HepG2 (cell line): ENCODE results near the gene FBXO4. TPM values are rescaled to one million over a fixed set of nuclear protein-coding genes. Genes with fewer than 3 reads are reported as not detected.

Experiments
- ARNTL ChIP-seq: sonication (generic); formaldehyde crosslinking; IDR thresholded peaks from 2 replicates; pipeline ENCODE4 v1.4.0; 2020; ENCODE audit warnings: mild to moderate bottlenecking, missing genetic modification reagents
- HDAC2 ChIP-seq: sonication (generic); formaldehyde crosslinking; IDR thresholded peaks from 2 replicates; pipeline ENCODE4 v1.4.0; 2020; ENCODE audit warnings: missing genetic modification reagents
- IKZF5 ChIP-seq: IDR thresholded peaks from 2 replicates; pipeline ENCODE4 v1.6.1; 2018; ENCODE audit warnings: missing genetic modification reagents, mild to moderate bottlenecking, missing compliant biosample characterization
- ISL2 ChIP-seq: sonication (generic); formaldehyde crosslinking; IDR thresholded peaks from 2 replicates; pipeline ENCODE4 v1.5.0; 2020; ENCODE audit warnings: missing genetic modification reagents
- MAFG ChIP-seq: sonication (generic); formaldehyde crosslinking; IDR thresholded peaks from 2 replicates; pipeline ENCODE4 v1.5.1; 2020; ENCODE audit warnings: mild to moderate bottlenecking, missing genetic modification reagents
- MTA1 ChIP-seq: sonication (generic); formaldehyde crosslinking; IDR thresholded peaks from 2 replicates; pipeline ENCODE4 v1.4.0; 2020; ENCODE audit warnings: missing genetic modification reagents, mild to moderate bottlenecking, borderline replicate concordance
- SMAD1 ChIP-seq: sonication (generic); formaldehyde crosslinking; IDR thresholded peaks from 2 replicates; pipeline ENCODE4 v1.4.0; 2020; ENCODE audit warnings: missing genetic modification reagents, low read depth, mild to moderate bottlenecking, borderline replicate concordance
- TMF1 ChIP-seq: sonication (generic); formaldehyde crosslinking; IDR thresholded peaks from 2 replicates; pipeline ENCODE4 v1.8.1; 2022; ENCODE audit warnings: low read depth, missing genetic modification reagents
- ZBTB33 ChIP-seq: sonication (generic); formaldehyde crosslinking; IDR thresholded peaks from 2 replicates; pipeline ENCODE4 v1.4.0; 2020; ENCODE audit warnings: missing genetic modification reagents
- ZFY ChIP-seq: sonication (generic); formaldehyde crosslinking; IDR thresholded peaks from 2 replicates; pipeline ENCODE4 v1.4.0; 2020; ENCODE audit warnings: missing genetic modification reagents
- ZNF17 ChIP-seq: sonication (generic); formaldehyde crosslinking; IDR thresholded peaks from 2 replicates; pipeline ENCODE4 v1.5.0; 2020; ENCODE audit warnings: mild to moderate bottlenecking, missing genetic modification reagents
- ZNF256 ChIP-seq: sonication (generic); formaldehyde crosslinking; conservative IDR thresholded peaks from 2 replicates; pipeline ENCODE4 v1.4.0; 2020; ENCODE audit warnings: missing genetic modification reagents
- ZNF33A ChIP-seq: sonication (generic); formaldehyde crosslinking; IDR thresholded peaks from 2 replicates; pipeline ENCODE4 v1.5.1; 2020; ENCODE audit warnings: missing genetic modification reagents, mild to moderate bottlenecking, moderate library complexity, borderline replicate concordance
- ZNF446 ChIP-seq: sonication (generic); formaldehyde crosslinking; IDR thresholded peaks from 2 replicates; pipeline ENCODE4 v1.5.0; 2020; ENCODE audit warnings: mild to moderate bottlenecking, missing genetic modification reagents
- ZNF672 ChIP-seq: sonication (generic); formaldehyde crosslinking; IDR thresholded peaks from 2 replicates; pipeline ENCODE4 v1.8.1; 2022; ENCODE audit warnings: missing genetic modification reagents
- ZNF75D ChIP-seq: sonication (generic); formaldehyde crosslinking; IDR thresholded peaks from 2 replicates; pipeline ENCODE4 v1.8.1; 2023; ENCODE audit warnings: missing genetic modification reagents, mild to moderate bottlenecking, borderline replicate concordance
- ZSCAN30 ChIP-seq: sonication (generic); formaldehyde crosslinking; IDR thresholded peaks from 2 replicates; pipeline ENCODE4 v1.5.0; 2020; ENCODE audit warnings: mild to moderate bottlenecking, missing genetic modification reagents
- polyA plus RNA-seq, 8 experiments: library from polyadenylated mRNA; depleted of rRNA in 3 of 8; stranded (reverse) in 7 of 8; unstranded in 1 of 8; fragments of >200 nt; fragmentation: Illumina TruSeq in 4 of 8; extraction: Trizol in 4 of 8; gene quantifications; 2 replicates each; pipeline versions ENCODE4 v1.2.1 to v1.2.3, GENCODE V29; 2011 to 2016; ENCODE audit warnings: low read depth in 4 of 8, missing spikeins in 1 of 8, mixed read lengths in 1 of 8; ENCODE audit not compliant: insufficient read depth in 1 of 8
- total RNA-seq, 5 experiments: library from RNA; depleted of rRNA; stranded (reverse); fragments of >200 nt; fragmentation: Illumina TruSeq; extraction: Trizol; gene quantifications; 2 replicates each; pipeline ENCODE4 v1.2.3, GENCODE V29; 2016; ENCODE audit warnings: low read depth in 1 of 5
- TF ChIP-seq, protein P1 (sequence below): IDR thresholded peaks from 2 replicates; pipeline ENCODE4 v1.6.1; 2016; ENCODE audit warnings: mild to moderate bottlenecking, missing biosample characterization, missing genetic modification reagents
- TF ChIP-seq, protein P2 (sequence below): sonication (generic); formaldehyde crosslinking; IDR thresholded peaks from 2 replicates; pipeline ENCODE4 v1.5.0; 2020; ENCODE audit warnings: mild to moderate bottlenecking, missing genetic modification reagents, moderate library complexity
- TF ChIP-seq, protein P3 (sequence below): sonication (generic); formaldehyde crosslinking; IDR thresholded peaks from 2 replicates; pipeline ENCODE4 v1.5.1; 2020; ENCODE audit warnings: mild to moderate bottlenecking, missing genetic modification reagents, moderate library complexity
- TF ChIP-seq, protein P4 (sequence below): sonication (generic); formaldehyde crosslinking; IDR thresholded peaks from 2 replicates; pipeline ENCODE4 v1.9.0; 2022; ENCODE audit warnings: low read depth, missing genetic modification reagents

FBXO4 gene
- total and polyA plus RNA-seq, 2 of the 13 experiments (the other 11 are each of a cell fraction or from before 2014, with no cell fraction given), result 5.2 to 16.4 TPM

DNA sequence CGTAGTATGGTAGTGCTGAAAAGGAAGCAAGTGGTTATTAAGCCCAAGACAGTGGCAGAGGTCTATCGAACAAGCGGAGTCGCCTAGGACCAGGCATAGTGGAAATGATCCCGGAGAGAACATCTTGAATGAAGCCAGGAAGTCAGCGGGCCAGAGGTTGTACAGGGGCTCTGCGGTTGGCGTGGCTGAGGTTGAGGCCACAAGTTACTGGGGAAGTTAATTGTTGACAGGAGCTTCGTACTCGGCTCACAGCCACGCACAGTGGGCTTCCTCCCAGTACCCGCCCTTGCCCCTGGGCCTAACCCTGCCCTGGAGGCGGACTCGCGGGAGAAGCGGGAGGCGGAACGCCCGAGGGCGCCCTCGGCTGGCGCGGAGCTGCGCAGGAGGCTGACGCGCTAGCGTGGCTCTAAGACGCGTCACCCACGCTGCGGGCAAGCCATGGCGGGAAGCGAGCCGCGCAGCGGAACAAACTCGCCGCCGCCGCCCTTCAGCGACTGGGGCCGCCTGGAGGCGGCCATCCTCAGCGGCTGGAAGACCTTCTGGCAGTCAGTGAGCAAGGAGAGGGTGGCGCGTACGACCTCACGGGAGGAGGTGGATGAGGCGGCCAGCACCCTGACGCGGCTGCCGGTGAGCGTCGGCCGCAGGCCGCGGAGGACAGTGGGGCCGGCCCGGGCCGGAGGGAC, at the start of gene FBXO4 (continued):
- TF ChIP-seq, protein P1, sequence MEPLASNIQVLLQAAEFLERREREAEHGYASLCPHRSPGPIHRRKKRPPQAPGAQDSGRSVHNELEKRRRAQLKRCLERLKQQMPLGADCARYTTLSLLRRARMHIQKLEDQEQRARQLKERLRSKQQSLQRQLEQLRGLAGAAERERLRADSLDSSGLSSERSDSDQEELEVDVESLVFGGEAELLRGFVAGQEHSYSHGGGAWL (CRISPR knock-in tag), result peak; percentile 93
- peak; percentile 94 for TF ChIP-seq ZFY (CRISPR knock-in tag)
- peak; percentile 8; the same call in 1 of the 2 replicates for TF ChIP-seq ZNF33A (CRISPR knock-in tag)
- peak; percentile 25; the same call in 1 of the 2 replicates for TF ChIP-seq ZBTB33 (CRISPR knock-in tag)
- no peak for TF ChIP-seq ZNF17 (CRISPR knock-in tag)
- TF ChIP-seq ZNF256, result no peak
- TF ChIP-seq, protein P2, sequence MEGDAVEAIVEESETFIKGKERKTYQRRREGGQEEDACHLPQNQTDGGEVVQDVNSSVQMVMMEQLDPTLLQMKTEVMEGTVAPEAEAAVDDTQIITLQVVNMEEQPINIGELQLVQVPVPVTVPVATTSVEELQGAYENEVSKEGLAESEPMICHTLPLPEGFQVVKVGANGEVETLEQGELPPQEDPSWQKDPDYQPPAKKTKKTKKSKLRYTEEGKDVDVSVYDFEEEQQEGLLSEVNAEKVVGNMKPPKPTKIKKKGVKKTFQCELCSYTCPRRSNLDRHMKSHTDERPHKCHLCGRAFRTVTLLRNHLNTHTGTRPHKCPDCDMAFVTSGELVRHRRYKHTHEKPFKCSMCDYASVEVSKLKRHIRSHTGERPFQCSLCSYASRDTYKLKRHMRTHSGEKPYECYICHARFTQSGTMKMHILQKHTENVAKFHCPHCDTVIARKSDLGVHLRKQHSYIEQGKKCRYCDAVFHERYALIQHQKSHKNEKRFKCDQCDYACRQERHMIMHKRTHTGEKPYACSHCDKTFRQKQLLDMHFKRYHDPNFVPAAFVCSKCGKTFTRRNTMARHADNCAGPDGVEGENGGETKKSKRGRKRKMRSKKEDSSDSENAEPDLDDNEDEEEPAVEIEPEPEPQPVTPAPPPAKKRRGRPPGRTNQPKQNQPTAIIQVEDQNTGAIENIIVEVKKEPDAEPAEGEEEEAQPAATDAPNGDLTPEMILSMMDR (CRISPR knock-in tag), result peak; percentile 93
- peak; percentile 98 for TF ChIP-seq MTA1 (CRISPR knock-in tag)
- TF ChIP-seq, protein P3, sequence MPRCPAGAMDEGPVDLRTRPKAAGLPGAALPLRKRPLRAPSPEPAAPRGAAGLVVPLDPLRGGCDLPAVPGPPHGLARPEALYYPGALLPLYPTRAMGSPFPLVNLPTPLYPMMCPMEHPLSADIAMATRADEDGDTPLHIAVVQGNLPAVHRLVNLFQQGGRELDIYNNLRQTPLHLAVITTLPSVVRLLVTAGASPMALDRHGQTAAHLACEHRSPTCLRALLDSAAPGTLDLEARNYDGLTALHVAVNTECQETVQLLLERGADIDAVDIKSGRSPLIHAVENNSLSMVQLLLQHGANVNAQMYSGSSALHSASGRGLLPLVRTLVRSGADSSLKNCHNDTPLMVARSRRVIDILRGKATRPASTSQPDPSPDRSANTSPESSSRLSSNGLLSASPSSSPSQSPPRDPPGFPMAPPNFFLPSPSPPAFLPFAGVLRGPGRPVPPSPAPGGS (CRISPR knock-in tag), result peak; percentile 81; the same call in 1 of the 2 replicates
- TF ChIP-seq TMF1 (CRISPR knock-in tag), result peak; percentile 71; the same call in 1 of the 2 replicates
- 0 out of 2 replicates have a peak, but pooled peaks have one; percentile 49 for TF ChIP-seq ZNF672 (CRISPR knock-in tag)
- TF ChIP-seq, protein P4, sequence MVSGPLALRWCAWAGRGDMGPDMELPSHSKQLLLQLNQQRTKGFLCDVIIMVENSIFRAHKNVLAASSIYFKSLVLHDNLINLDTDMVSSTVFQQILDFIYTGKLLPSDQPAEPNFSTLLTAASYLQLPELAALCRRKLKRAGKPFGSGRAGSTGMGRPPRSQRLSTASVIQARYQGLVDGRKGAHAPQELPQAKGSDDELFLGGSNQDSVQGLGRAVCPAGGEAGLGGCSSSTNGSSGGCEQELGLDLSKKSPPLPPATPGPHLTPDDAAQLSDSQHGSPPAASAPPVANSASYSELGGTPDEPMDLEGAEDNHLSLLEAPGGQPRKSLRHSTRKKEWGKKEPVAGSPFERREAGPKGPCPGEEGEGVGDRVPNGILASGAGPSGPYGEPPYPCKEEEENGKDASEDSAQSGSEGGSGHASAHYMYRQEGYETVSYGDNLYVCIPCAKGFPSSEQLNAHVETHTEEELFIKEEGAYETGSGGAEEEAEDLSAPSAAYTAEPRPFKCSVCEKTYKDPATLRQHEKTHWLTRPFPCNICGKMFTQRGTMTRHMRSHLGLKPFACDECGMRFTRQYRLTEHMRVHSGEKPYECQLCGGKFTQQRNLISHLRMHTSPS (CRISPR knock-in tag), result no peak
- 0 out of 2 replicates have a peak, but pooled peaks have one; percentile 7 for TF ChIP-seq ZNF75D (CRISPR knock-in tag)
- peak; percentile 47 for TF ChIP-seq ARNTL (CRISPR knock-in tag)
- TF ChIP-seq ZNF446, result 0 out of 2 replicates have a peak, but pooled peaks have one; percentile 51
- TF ChIP-seq IKZF5, result peak; percentile 87
- peak; percentile 95 for TF ChIP-seq HDAC2 (CRISPR knock-in tag)
- TF ChIP-seq MAFG (CRISPR knock-in tag), result no peak
- no peak; the same call in 1 of the 2 replicates for TF ChIP-seq ZSCAN30
- peak; percentile 51; the same call in 1 of the 2 replicates for TF ChIP-seq SMAD1 (CRISPR knock-in tag)
- TF ChIP-seq ISL2, result peak; percentile 57
